Urinary bladder (tissue), 4 donors: ENCODE results near the gene PIK3R1. TPM values are rescaled to one million over a fixed set of nuclear protein-coding genes. Genes with fewer than 3 reads are reported as not detected.

Experiments
- DNase-seq: peaks from one replicate; pipeline ENCODE4 v3.0.0-alpha.2; 2015; ENCODE audit errors: extremely low spot score
- H3K27ac ChIP-seq: one replicate; pipeline ENCODE4 v1.5.1; 2013; ENCODE audit warnings: low read depth, mild to moderate bottlenecking, moderate library complexity
- H3K36me3 ChIP-seq: one replicate; pipeline ENCODE4 v1.6.1; 2013; ENCODE audit warnings: mild to moderate bottlenecking, moderate library complexity; ENCODE audit not compliant: insufficient read depth
- H3K4me1 ChIP-seq: one replicate; pipeline ENCODE4 v1.6.1; 2013; ENCODE audit warnings: mild to moderate bottlenecking, moderate library complexity; ENCODE audit not compliant: insufficient read depth
- H3K4me3 ChIP-seq: one replicate; pipeline ENCODE4 v1.5.1; 2013; ENCODE audit warnings: low read depth, low read length
- WGBS: extraction: QIAGEN DNeasy Blood & Tissue Kit; methylation state at CpG from one replicate; pipeline ENCODE4 v1.1.7; 2013; 5-methylcytosine and 5-hydroxymethylcytosine counted together
- polyA plus RNA-seq: library from polyadenylated mRNA; stranded (reverse); fragments of 200-250 nt; gene quantifications from one replicate; pipeline ENCODE4 v1.2.3, GENCODE V29; 2013
- total RNA-seq: library from RNA; depleted of rRNA; stranded (reverse); fragments of >200 nt; gene quantifications from one replicate; pipeline ENCODE4 v1.2.3, GENCODE V29; 2014
- donor health status: healthy with polysubstance abuse.
- donor health status: healthy.

The PIK3R1 gene
- total and polyA plus RNA-seq, 2 donors = 66.4 to 128 TPM

- DNase-seq = no peak
- Histone ChIP-seq H3K36me3 (no peaks in the 10 kb centered on the region), H3K4me3 (no peak overlapping the region), H3K4me1 (peaks cover 2% of the 10 kb centered on the region), H3K27ac (peak overlapping the region; percentile 73)
- WGBS = 20% methylated on average over 4 of the region's 4 CpGs
Observed at GRCh38 chr5:68267066-68267465, 51.5 kb downstream of the PIK3R1 start.

DNA sequence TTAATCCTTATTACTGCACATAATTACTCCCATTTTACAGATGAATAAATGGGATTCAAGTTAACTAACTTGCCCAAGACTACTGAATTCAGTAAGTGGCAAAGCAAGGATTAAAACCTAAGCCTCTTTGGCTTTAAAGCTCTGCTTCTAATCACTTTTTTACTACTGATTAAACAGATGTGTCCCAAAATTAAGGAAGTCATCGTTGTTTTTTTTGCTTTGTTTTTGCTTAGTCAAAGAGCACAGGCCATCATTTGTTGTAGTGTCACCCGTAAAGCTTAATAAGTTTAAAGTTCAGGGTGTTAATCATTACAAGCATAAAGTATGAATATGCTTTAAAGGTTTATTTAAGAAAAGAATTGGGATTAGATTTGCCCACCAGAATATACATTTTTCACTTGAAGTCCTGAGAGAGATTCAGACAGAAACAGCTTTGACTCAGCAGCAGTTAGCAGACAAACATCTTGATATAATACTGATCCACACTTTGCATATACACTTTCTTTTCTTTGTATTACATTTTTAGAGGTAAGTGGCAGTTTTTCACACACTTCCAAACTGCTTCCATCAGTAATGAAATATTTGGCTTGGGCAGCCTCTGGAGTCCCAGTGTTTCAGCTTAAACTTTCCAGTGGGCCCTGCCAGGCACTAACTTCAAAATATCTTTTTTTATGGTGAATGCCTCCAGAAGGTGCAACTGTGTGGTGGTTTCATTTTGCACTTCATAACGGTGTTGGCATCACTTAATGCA lies 52.7 kb downstream of the PIK3R1 start:
- no peaks in the 10 kb centered on the region for H3K36me3 ChIP-seq
- DNase-seq = no peak
- H3K4me3 ChIP-seq = no peak overlapping the region
- H3K27ac ChIP-seq = no peak overlapping the region
- WGBS = 44% methylated on average over 3 of the region's 3 CpGs
- H3K4me1 ChIP-seq = peaks cover 2% of the 10 kb centered on the region

- H3K27ac ChIP-seq = no peak overlapping the region
- H3K4me1 ChIP-seq = peaks cover 2% of the 10 kb centered on the region
- WGBS = 69% methylated on average over 5 of the region's 5 CpGs
Observed at GRCh38 chr5:68268852-68269130, 53.2 kb downstream of the PIK3R1 start.

DNA sequence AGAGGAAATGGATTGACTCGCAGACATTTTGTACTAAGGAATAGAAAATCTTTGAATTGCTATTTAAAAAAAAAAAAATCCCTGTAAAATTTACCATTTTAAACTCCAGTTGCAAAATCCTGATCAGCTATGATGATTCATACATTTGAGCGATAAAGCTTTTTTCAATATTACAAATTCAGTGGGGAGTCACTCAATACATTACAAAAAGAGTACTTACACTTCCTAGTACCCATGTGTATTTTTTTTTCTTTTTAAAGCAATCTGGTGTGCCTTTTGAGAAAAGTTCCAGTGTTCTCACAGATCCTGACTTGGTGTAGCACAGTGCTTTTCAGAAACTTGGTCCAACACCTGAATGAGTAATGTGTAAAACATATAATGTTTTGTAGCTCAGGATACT lies 54.3 kb downstream of the PIK3R1 start:
- DNase-seq = no peak
- Histone ChIP-seq H3K4me1 (peaks cover 2% of the 10 kb centered on the region), H3K4me3 (no peak overlapping the region), H3K36me3 (peaks cover 5% of the 10 kb centered on the region), H3K27ac (no peak overlapping the region)
- WGBS = 85% methylated on average over 2 of the region's 2 CpGs

More at GRCh38 chr5:68268852-68269130, 53.2 kb downstream of the PIK3R1 start:
- H3K36me3 ChIP-seq = peaks cover 1% of the 10 kb centered on the region
- no peak for DNase-seq
- no peak overlapping the region for H3K4me3 ChIP-seq

GRCh38 chr5:68270399-68270975 lies 54.9 kb downstream of the PIK3R1 start:
- no peak overlapping the region for H3K4me3 ChIP-seq
- no peak overlapping the region for H3K27ac ChIP-seq
- H3K4me1 ChIP-seq = peaks cover 2% of the 10 kb centered on the region
- H3K36me3 ChIP-seq = peaks cover 5% of the 10 kb centered on the region
- no peak for DNase-seq

DNA sequence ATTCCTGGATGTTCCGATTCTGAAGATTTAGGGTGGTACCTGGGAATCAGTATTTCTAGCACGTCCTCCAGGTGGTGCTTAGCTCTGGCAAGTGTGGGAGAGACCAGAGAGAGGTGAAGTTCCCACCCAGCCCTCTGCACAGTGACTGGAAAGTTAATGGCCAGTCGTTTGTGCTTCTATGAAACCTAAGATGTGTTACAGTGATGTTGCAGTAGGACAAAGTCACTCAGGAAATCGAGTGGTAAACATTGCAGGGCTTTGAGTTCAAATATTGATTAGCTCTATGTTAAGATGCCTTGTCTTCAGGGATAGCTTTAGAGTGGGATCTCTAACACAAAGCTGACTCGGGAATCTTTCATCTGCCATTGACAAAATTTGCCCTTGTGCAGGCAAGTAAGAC lies 55.6 kb downstream of the PIK3R1 start:
- WGBS = 75% methylated on average over 5 of the region's 5 CpGs
- H3K4me3 ChIP-seq = no peak overlapping the region
- no peaks in the 10 kb centered on the region for H3K4me1 ChIP-seq
- no peak overlapping the region for H3K27ac ChIP-seq
- DNase-seq = no peak
- H3K36me3 ChIP-seq = peaks cover 5% of the 10 kb centered on the region

DNA sequence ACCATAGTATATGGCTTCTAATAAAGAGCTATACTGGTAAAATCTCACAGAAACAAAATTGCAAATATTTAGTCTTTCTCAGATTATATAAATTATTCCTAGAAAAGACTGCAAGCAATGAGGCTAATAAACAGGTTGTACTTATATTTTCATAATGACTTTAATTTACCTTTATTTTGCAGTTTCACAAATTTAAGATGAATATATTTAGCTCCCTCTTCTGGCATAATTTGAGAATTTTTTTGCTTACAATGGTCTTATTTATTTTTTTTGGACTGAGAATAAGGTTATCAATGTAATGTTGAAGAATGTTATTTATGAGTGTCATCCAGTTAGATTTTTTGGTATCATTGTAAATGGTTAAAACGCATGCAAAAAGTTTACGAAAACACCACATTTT lies 56.7 kb downstream of the PIK3R1 start:
- WGBS = 68% methylated on average over 2 of the region's 2 CpGs
- no peaks in the 10 kb centered on the region for H3K4me1 ChIP-seq
- no peak overlapping the region for H3K4me3 ChIP-seq
- peaks cover 5% of the 10 kb centered on the region for H3K36me3 ChIP-seq
- no peak overlapping the region for H3K27ac ChIP-seq
- DNase-seq = no peak

GRCh38 chr5:68273717-68274409 lies 58.3 kb downstream of the PIK3R1 start:
- no peak overlapping the region for H3K27ac ChIP-seq
- 58% methylated on average over 3 of the region's 3 CpGs for WGBS
- no peak for DNase-seq
- H3K4me3 ChIP-seq = no peak overlapping the region
- H3K4me1 ChIP-seq = no peaks in the 10 kb centered on the region
- peaks cover 5% of the 10 kb centered on the region for H3K36me3 ChIP-seq

- H3K4me1 ChIP-seq = no peaks in the 10 kb centered on the region
- peaks cover 10% of the 10 kb centered on the region for H3K36me3 ChIP-seq
Observed at GRCh38 chr5:68274847-68275651, 59.5 kb downstream of the PIK3R1 start.

DNA sequence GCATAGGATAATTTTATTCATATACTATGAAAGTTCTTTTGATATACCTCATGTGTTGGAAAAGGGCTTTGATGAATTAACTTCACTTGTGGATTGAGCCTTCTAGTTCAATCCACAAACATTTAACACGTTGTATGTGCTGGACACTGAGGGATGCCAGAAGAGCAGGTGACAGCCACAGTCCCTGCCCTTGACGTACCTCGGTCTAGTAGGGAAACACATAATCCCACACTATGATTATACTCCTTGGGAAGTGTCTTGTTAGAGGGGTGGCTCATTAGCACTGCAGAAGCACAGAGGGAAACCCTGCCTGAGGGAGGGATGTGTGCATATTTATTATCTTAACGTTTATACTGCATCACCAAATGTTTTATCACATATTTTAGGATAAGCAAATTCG lies 61.2 kb downstream of the PIK3R1 start:
- no peak for DNase-seq
- Histone ChIP-seq H3K4me3 (no peak overlapping the region), H3K27ac (no peak overlapping the region), H3K4me1 (no peaks in the 10 kb centered on the region), H3K36me3 (peaks cover 13% of the 10 kb centered on the region)
- WGBS = 85% methylated on average over 5 of the region's 5 CpGs

More at GRCh38 chr5:68274847-68275651, 59.5 kb downstream of the PIK3R1 start:
- Histone ChIP-seq H3K4me3 (no peak overlapping the region), H3K27ac (no peak overlapping the region)
- WGBS = 71% methylated on average over 9 of the region's 9 CpGs
- no peak for DNase-seq

DNA sequence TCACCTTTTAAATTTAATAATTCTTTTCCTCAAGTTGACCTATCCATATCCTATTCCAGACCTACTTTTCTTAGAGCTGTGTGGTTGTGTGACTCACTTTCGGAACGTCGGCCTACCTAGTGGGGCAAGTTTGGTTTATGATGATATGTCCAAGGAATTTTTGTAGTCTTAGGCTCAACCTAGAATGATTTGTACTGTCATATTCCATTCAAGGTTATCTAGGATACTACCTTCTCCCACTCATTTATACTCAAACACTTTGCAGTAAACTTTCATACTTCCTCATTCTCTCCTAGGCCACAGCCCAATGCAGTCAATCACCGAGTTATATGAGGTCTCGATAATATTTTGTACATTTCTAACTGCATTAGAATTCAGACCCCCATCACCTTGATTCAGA lies 61.9 kb downstream of the PIK3R1 start:
- Histone ChIP-seq H3K27ac (no peak overlapping the region), H3K4me1 (no peaks in the 10 kb centered on the region), H3K36me3 (peaks cover 15% of the 10 kb centered on the region), H3K4me3 (no peak overlapping the region)
- no peak for DNase-seq
- WGBS = 90% methylated on average over 5 of the region's 5 CpGs

- Histone ChIP-seq H3K4me1 (no peaks in the 10 kb centered on the region), H3K36me3 (peaks cover 11% of the 10 kb centered on the region), H3K27ac (no peak overlapping the region), H3K4me3 (no peak overlapping the region)
- no peak for DNase-seq
- WGBS = 89% methylated on average over 4 of the region's 4 CpGs
Observed at GRCh38 chr5:68279984-68280383, 64.4 kb downstream of the PIK3R1 start.

GRCh38 chr5:68282001-68282400 lies 66.4 kb downstream of the PIK3R1 start:
- H3K36me3 ChIP-seq = peaks cover 11% of the 10 kb centered on the region
- 86% methylated on average over 4 of the region's 4 CpGs for WGBS
- no peak overlapping the region for H3K27ac ChIP-seq
- no peak overlapping the region for H3K4me3 ChIP-seq
- DNase-seq = no peak
- no peaks in the 10 kb centered on the region for H3K4me1 ChIP-seq
